ENCODE measurements around the gene GPHN.

Gene GPHN

GRCh38 chr14:66507722-66508546 lies at the start of gene GPHN:
Gene GPHN, plus strand, starts transcription at chr14:66508147.
- Histone ChIP-seq H3K27me3 (ENCODE audit: control insufficient read depth in 1 of 2, insufficient read depth in 2 of 2, low read length in 2 of 2) (no peaks in the 10 kb centered on the region), H3K4me1 (ENCODE audit: control insufficient read depth, insufficient read depth, low read length) (peaks cover 5% of the 10 kb centered on the region), H3K9ac (ENCODE audit: low read length in 2 of 2) (peak within 1 kb of the TSS; percentile 89 to 91), H3K9me3 (ENCODE audit: control insufficient read depth in 2 of 2, low read length in 2 of 2) (no peaks in the 10 kb centered on the region), H3K36me3 (ENCODE audit: control insufficient read depth in 2 of 2, insufficient read depth in 2 of 2, low read length in 2 of 2) (no peaks in the 10 kb centered on the region), H3K4me3 (ENCODE audit: low read length in 2 of 2) (peak within 1 kb of the TSS; percentile 91 to 92), H3K27ac (ENCODE audit: low read length) (peak within 1 kb of the TSS; percentile 81)

- H3K4me3 ChIP-seq (ENCODE audit: low read length in 2 of 2) = no peak overlapping the region
- peaks cover 0 to 3% of the 10 kb centered on the region in 2 donors for H3K9me3 ChIP-seq (ENCODE audit: control insufficient read depth in 2 of 2, low read length in 2 of 2)
Measured at GRCh38 chr14:66459603-66460002, 48.3 kb upstream of the GPHN start.

GRCh38 chr14:66464261-66464660 lies 43.7 kb upstream of the GPHN start:
- Histone ChIP-seq H3K36me3 (ENCODE audit: control insufficient read depth in 2 of 2, insufficient read depth in 2 of 2, low read length in 2 of 2) (no peaks in the 10 kb centered on the region), H3K4me3 (ENCODE audit: low read length in 2 of 2) (no peak overlapping the region), H3K4me1 (ENCODE audit: control insufficient read depth, insufficient read depth, low read length) (no peaks in the 10 kb centered on the region), H3K27me3 (ENCODE audit: control insufficient read depth in 1 of 2, insufficient read depth in 2 of 2, low read length in 2 of 2) (no peaks in the 10 kb centered on the region), H3K27ac (ENCODE audit: low read length) (no peak overlapping the region), H3K9me3 (ENCODE audit: control insufficient read depth in 2 of 2, low read length in 2 of 2) (no peaks in the 10 kb centered on the region), H3K9ac (ENCODE audit: low read length in 2 of 2) (no peak overlapping the region)

More at GRCh38 chr14:66459603-66460002, 48.3 kb upstream of the GPHN start:
- Histone ChIP-seq H3K9ac (ENCODE audit: low read length in 2 of 2) (no peak overlapping the region), H3K27ac (ENCODE audit: low read length) (no peak overlapping the region), H3K27me3 (ENCODE audit: control insufficient read depth in 1 of 2, insufficient read depth in 2 of 2, low read length in 2 of 2) (no peaks in the 10 kb centered on the region), H3K36me3 (ENCODE audit: control insufficient read depth in 2 of 2, insufficient read depth in 2 of 2, low read length in 2 of 2) (no peaks in the 10 kb centered on the region), H3K4me1 (ENCODE audit: control insufficient read depth, insufficient read depth, low read length) (no peaks in the 10 kb centered on the region)

- Histone ChIP-seq H3K36me3 (ENCODE audit: control insufficient read depth in 2 of 2, insufficient read depth in 2 of 2, low read length in 2 of 2) (no peaks in the 10 kb centered on the region), H3K4me1 (ENCODE audit: control insufficient read depth, insufficient read depth, low read length) (no peaks in the 10 kb centered on the region), H3K27me3 (ENCODE audit: control insufficient read depth in 1 of 2, insufficient read depth in 2 of 2, low read length in 2 of 2) (no peaks in the 10 kb centered on the region), H3K9ac (ENCODE audit: low read length in 2 of 2) (no peak overlapping the region), H3K27ac (ENCODE audit: low read length) (no peak overlapping the region), H3K4me3 (ENCODE audit: low read length in 2 of 2) (no peak overlapping the region), H3K9me3 (ENCODE audit: control insufficient read depth in 2 of 2, low read length in 2 of 2) (no peaks in the 10 kb centered on the region)
Measured at GRCh38 chr14:66468778-66469367, 39.1 kb upstream of the GPHN start.

GRCh38 chr14:66471584-66471983 lies 36.4 kb upstream of the GPHN start:
- Histone ChIP-seq H3K9ac (ENCODE audit: low read length in 2 of 2) (no peak overlapping the region), H3K4me3 (ENCODE audit: low read length in 2 of 2) (no peak overlapping the region), H3K27ac (ENCODE audit: low read length) (no peak overlapping the region), H3K36me3 (ENCODE audit: control insufficient read depth in 2 of 2, insufficient read depth in 2 of 2, low read length in 2 of 2) (no peaks in the 10 kb centered on the region), H3K4me1 (ENCODE audit: control insufficient read depth, insufficient read depth, low read length) (no peaks in the 10 kb centered on the region), H3K27me3 (ENCODE audit: control insufficient read depth in 1 of 2, insufficient read depth in 2 of 2, low read length in 2 of 2) (no peaks in the 10 kb centered on the region), H3K9me3 (ENCODE audit: control insufficient read depth in 2 of 2, low read length in 2 of 2) (no peaks in the 10 kb centered on the region)

- Histone ChIP-seq H3K36me3 (ENCODE audit: control insufficient read depth in 2 of 2, insufficient read depth in 2 of 2, low read length in 2 of 2) (no peaks in the 10 kb centered on the region), H3K4me3 (ENCODE audit: low read length in 2 of 2) (no peak overlapping the region), H3K27me3 (ENCODE audit: control insufficient read depth in 1 of 2, insufficient read depth in 2 of 2, low read length in 2 of 2) (no peaks in the 10 kb centered on the region), H3K27ac (ENCODE audit: low read length) (no peak overlapping the region), H3K4me1 (ENCODE audit: control insufficient read depth, insufficient read depth, low read length) (no peaks in the 10 kb centered on the region), H3K9ac (ENCODE audit: low read length in 2 of 2) (no peak overlapping the region), H3K9me3 (ENCODE audit: control insufficient read depth in 2 of 2, low read length in 2 of 2) (no peaks in the 10 kb centered on the region)
Measured at GRCh38 chr14:66472251-66472650, 35.7 kb upstream of the GPHN start.

- Histone ChIP-seq H3K4me3 (ENCODE audit: low read length in 2 of 2) (no peak overlapping the region), H3K4me1 (ENCODE audit: control insufficient read depth, insufficient read depth, low read length) (no peaks in the 10 kb centered on the region), H3K36me3 (ENCODE audit: control insufficient read depth in 2 of 2, insufficient read depth in 2 of 2, low read length in 2 of 2) (no peaks in the 10 kb centered on the region), H3K27me3 (ENCODE audit: control insufficient read depth in 1 of 2, insufficient read depth in 2 of 2, low read length in 2 of 2) (no peaks in the 10 kb centered on the region), H3K9ac (ENCODE audit: low read length in 2 of 2) (no peak overlapping the region), H3K9me3 (ENCODE audit: control insufficient read depth in 2 of 2, low read length in 2 of 2) (no peaks in the 10 kb centered on the region), H3K27ac (ENCODE audit: low read length) (no peak overlapping the region)
Measured at GRCh38 chr14:66473223-66473622, 34.7 kb upstream of the GPHN start.

GRCh38 chr14:66476964-66477363 lies 31.0 kb upstream of the GPHN start:
- Histone ChIP-seq H3K9ac (ENCODE audit: low read length in 2 of 2) (no peak overlapping the region), H3K9me3 (ENCODE audit: control insufficient read depth in 2 of 2, low read length in 2 of 2) (no peaks in the 10 kb centered on the region), H3K27me3 (ENCODE audit: control insufficient read depth in 1 of 2, insufficient read depth in 2 of 2, low read length in 2 of 2) (no peaks in the 10 kb centered on the region), H3K4me3 (ENCODE audit: low read length in 2 of 2) (no peak overlapping the region), H3K36me3 (ENCODE audit: control insufficient read depth in 2 of 2, insufficient read depth in 2 of 2, low read length in 2 of 2) (no peaks in the 10 kb centered on the region), H3K27ac (ENCODE audit: low read length) (no peak overlapping the region), H3K4me1 (ENCODE audit: control insufficient read depth, insufficient read depth, low read length) (no peaks in the 10 kb centered on the region)

- Histone ChIP-seq H3K27me3 (ENCODE audit: control insufficient read depth in 1 of 2, insufficient read depth in 2 of 2, low read length in 2 of 2) (no peaks in the 10 kb centered on the region), H3K4me1 (ENCODE audit: control insufficient read depth, insufficient read depth, low read length) (no peaks in the 10 kb centered on the region), H3K27ac (ENCODE audit: low read length) (no peak overlapping the region), H3K36me3 (ENCODE audit: control insufficient read depth in 2 of 2, insufficient read depth in 2 of 2, low read length in 2 of 2) (no peaks in the 10 kb centered on the region), H3K9ac (ENCODE audit: low read length in 2 of 2) (no peak overlapping the region), H3K4me3 (ENCODE audit: low read length in 2 of 2) (no peak overlapping the region), H3K9me3 (ENCODE audit: control insufficient read depth in 2 of 2, low read length in 2 of 2) (no peaks in the 10 kb centered on the region)
Measured at GRCh38 chr14:66477567-66477966, 30.4 kb upstream of the GPHN start.

GRCh38 chr14:66482873-66483272 lies 25.1 kb upstream of the GPHN start:
- Histone ChIP-seq H3K36me3 (ENCODE audit: control insufficient read depth in 2 of 2, insufficient read depth in 2 of 2, low read length in 2 of 2) (no peaks in the 10 kb centered on the region), H3K4me1 (ENCODE audit: control insufficient read depth, insufficient read depth, low read length) (no peaks in the 10 kb centered on the region), H3K27ac (ENCODE audit: low read length) (no peak overlapping the region), H3K27me3 (ENCODE audit: control insufficient read depth in 1 of 2, insufficient read depth in 2 of 2, low read length in 2 of 2) (no peaks in the 10 kb centered on the region), H3K9me3 (ENCODE audit: control insufficient read depth in 2 of 2, low read length in 2 of 2) (no peaks in the 10 kb centered on the region), H3K4me3 (ENCODE audit: low read length in 2 of 2) (no peak overlapping the region), H3K9ac (ENCODE audit: low read length in 2 of 2) (no peak overlapping the region)

- no peak overlapping the region for H3K27ac ChIP-seq (ENCODE audit: low read length)
- H3K27me3 ChIP-seq (ENCODE audit: control insufficient read depth in 1 of 2, insufficient read depth in 2 of 2, low read length in 2 of 2) = no peaks in the 10 kb centered on the region
- H3K36me3 ChIP-seq (ENCODE audit: control insufficient read depth in 2 of 2, insufficient read depth in 2 of 2, low read length in 2 of 2) = no peaks in the 10 kb centered on the region
- no peaks in the 10 kb centered on the region for H3K9me3 ChIP-seq (ENCODE audit: control insufficient read depth in 2 of 2, low read length in 2 of 2)
- no peak overlapping the region for H3K4me3 ChIP-seq (ENCODE audit: low read length in 2 of 2)
- H3K4me1 ChIP-seq (ENCODE audit: control insufficient read depth, insufficient read depth, low read length) = no peaks in the 10 kb centered on the region
- H3K9ac ChIP-seq (ENCODE audit: low read length in 2 of 2) = no peak overlapping the region
Measured at GRCh38 chr14:66483322-66483721, 24.6 kb upstream of the GPHN start.

Measured in stomach smooth muscle (tissue), 2 donors.